IMR-90 (cell line): ENCODE measurements around the gene ARHGAP45. TPM values are rescaled to one million over a fixed set of nuclear protein-coding genes. Genes with fewer than 3 reads are reported as not detected.

ENCODE experiments used
- ATAC-seq: fragments of 200-7000 bp; cut with Tn5 transposase; 2 replicates; pipeline ENCODE4 v1.9.1; 2020; ENCODE audit warnings: low read depth, mild to moderate bottlenecking, moderate library complexity
- BruUV-seq: library from RNA; stranded (reverse); fragments of 400-500 nt; replicated peaks from 2 replicates; lab custom pipeline; 2021; lab: Mats Ljungman, UMichigan
- CTCF ChIA-PET: fragments of 300-600 bp; formaldehyde crosslinking; extraction: SDS; loops from one replicate; lab custom pipeline; 2021; ENCODE audit warnings: antibody characterized with exemption; lab: Yijun Ruan, JAX
- POLR2A ChIA-PET: fragments of 300-600 bp; sonication (Branson Sonifier 250); formaldehyde crosslinking; loops from one replicate; lab custom pipeline; 2022; ENCODE audit warnings: antibody characterized with exemption; ENCODE audit not compliant: unreplicated experiment; lab: Charles Lee
- DNase-seq: peaks from one replicate; pipeline ENCODE4 v3.0.0; 2013
- H2AFZ ChIP-seq: replicated peaks from 2 replicates; pipeline ENCODE3; 2013; ENCODE audit warnings: low read length, mild to moderate bottlenecking; ENCODE audit not compliant: poor library complexity
- H2AK5ac ChIP-seq: 2 replicates; pipeline ENCODE4 v1.6.1; 2013; ENCODE audit warnings: low read depth, low read length, inconsistent platforms
- H2AK9ac ChIP-seq: replicated peaks from 2 replicates; pipeline ENCODE3; 2013; ENCODE audit warnings: mild to moderate bottlenecking, low read depth, low read length, moderate library complexity; ENCODE audit not compliant: poor library complexity
- H2BK120ac ChIP-seq: 2 replicates; pipeline ENCODE4 v1.6.1; 2013; ENCODE audit warnings: low read depth, low read length, inconsistent platforms
- H2BK15ac ChIP-seq: 3 replicates; pipeline ENCODE4 v1.6.1; 2013; ENCODE audit warnings: low read depth, low read length, inconsistent platforms
- H2BK20ac ChIP-seq: 2 replicates; pipeline ENCODE4 v1.6.1; 2013; ENCODE audit warnings: low read depth, mild to moderate bottlenecking, inconsistent platforms, low read length, moderate library complexity
- H2BK5ac ChIP-seq: 2 replicates; pipeline ENCODE4 v1.6.1; 2013; ENCODE audit warnings: mild to moderate bottlenecking, low read depth, low read length, inconsistent platforms; ENCODE audit not compliant: poor library complexity, severe bottlenecking
- H3K14ac ChIP-seq: replicated peaks from 2 replicates; pipeline ENCODE4 v1.6.1; 2013; ENCODE audit warnings: low read depth, low read length, inconsistent platforms
- H3K18ac ChIP-seq: 2 replicates; pipeline ENCODE4 v1.6.1; 2013; ENCODE audit warnings: low read depth, low read length, control low read depth
- H3K23ac ChIP-seq: 2 replicates; pipeline ENCODE4 v1.6.1; 2013; ENCODE audit warnings: low read depth, low read length, inconsistent platforms
- H3K27ac ChIP-seq: 2 replicates; pipeline ENCODE4 v1.5.1; 2013; ENCODE audit warnings: mild to moderate bottlenecking, control low read depth, low read length; ENCODE audit not compliant: insufficient read depth
- H3K27me3 ChIP-seq: 2 replicates; pipeline ENCODE4 v1.6.1; 2013; ENCODE audit warnings: low read length; ENCODE audit not compliant: control insufficient read depth, insufficient read depth
- H3K36me3 ChIP-seq: 2 replicates; pipeline ENCODE4 v1.6.1; 2013; ENCODE audit warnings: low read length, mixed read lengths; ENCODE audit not compliant: control insufficient read depth, insufficient read depth
- H3K4ac ChIP-seq: 2 replicates; pipeline ENCODE4 v1.6.1; 2013; ENCODE audit warnings: low read depth, low read length, inconsistent platforms
- H3K4me1 ChIP-seq: 2 replicates; pipeline ENCODE4 v1.6.1; 2013; ENCODE audit warnings: low read length, mixed read lengths; ENCODE audit not compliant: control insufficient read depth, insufficient read depth
- H3K4me2 ChIP-seq: 2 replicates; pipeline ENCODE4 v1.6.1; 2013; ENCODE audit warnings: low read depth, mild to moderate bottlenecking, control low read depth, low read length, moderate library complexity
- H3K4me3 ChIP-seq: 2 replicates; pipeline ENCODE4 v1.5.1; 2013; ENCODE audit warnings: low read depth, mild to moderate bottlenecking, control low read depth, low read length, moderate library complexity; ENCODE audit not compliant: insufficient read depth
- H3K56ac ChIP-seq: 2 replicates; pipeline ENCODE4 v1.6.1; 2013; ENCODE audit warnings: low read length, inconsistent platforms; ENCODE audit not compliant: insufficient read depth; ENCODE audit errors: extremely low read depth
- H3K79me1 ChIP-seq, 2 experiments: 2 replicates each; pipeline ENCODE4 v1.6.1; 2013; ENCODE audit warnings: low read length in 2 of 2, inconsistent platforms in 1 of 2, low read depth in 1 of 2
- H3K9ac ChIP-seq: 2 replicates; pipeline ENCODE4 v1.6.1; 2013; ENCODE audit warnings: low read depth, low read length, control low read depth
- H3K9me1 ChIP-seq: 2 replicates; pipeline ENCODE4 v1.6.1; 2013; ENCODE audit warnings: low read length, inconsistent platforms; ENCODE audit not compliant: insufficient read depth
- H3K9me3 ChIP-seq: 2 replicates; pipeline ENCODE4 v1.6.1; 2013; ENCODE audit warnings: low read length; ENCODE audit not compliant: control insufficient read depth, insufficient read depth
- H4K20me1 ChIP-seq: 2 replicates; pipeline ENCODE4 v1.6.1; 2013; ENCODE audit warnings: low read length, inconsistent platforms; ENCODE audit not compliant: insufficient read depth
- H4K5ac ChIP-seq: 2 replicates; pipeline ENCODE4 v1.6.1; 2013; ENCODE audit warnings: mild to moderate bottlenecking, low read depth, low read length, control low read depth
- H4K8ac ChIP-seq, 2 experiments: 2 replicates each; pipeline ENCODE4 v1.6.1; 2013; ENCODE audit warnings: low read depth in 2 of 2, low read length in 2 of 2, control low read depth in 1 of 2, inconsistent platforms in 1 of 2
- H4K91ac ChIP-seq: 2 replicates; pipeline ENCODE4 v1.6.1; 2013; ENCODE audit warnings: low read depth, low read length, inconsistent platforms; ENCODE audit not compliant: insufficient read depth
- MAFK ChIP-seq: IDR thresholded peaks from 2 replicates; pipeline ENCODE4 v1.6.1; 2012; ENCODE audit warnings: low read depth, low read length, improper control_type of control experiment
- NFE2L2 ChIP-seq: fragments of 150-350 bp; IDR thresholded peaks from 2 replicates; pipeline ENCODE4 v1.6.1; 2016; ENCODE audit warnings: low read depth, mild to moderate bottlenecking, low read length
- POLR2A ChIP-seq: IDR thresholded peaks from 2 replicates; pipeline ENCODE4 v1.6.1; 2012; ENCODE audit warnings: mild to moderate bottlenecking, low read depth, low read length
- RAD21 ChIP-seq: IDR thresholded peaks from 2 replicates; pipeline ENCODE4 v1.6.1; 2012; ENCODE audit warnings: low read length, improper control_type of control experiment
- RFX5 ChIP-seq: IDR thresholded peaks from 2 replicates; pipeline ENCODE4 v1.8.0; 2012; ENCODE audit warnings: low read depth, mild to moderate bottlenecking, low read length, moderate library complexity
- WGBS, 2 experiments: methylation state at CpG; one replicate each; pipeline versions ENCODE4 v1.1.5 to v1.1.7; 2013; ENCODE audit warnings: missing lambda C conversion rate in 2 of 2; ENCODE audit not compliant: insufficient read length in 1 of 2; ENCODE audit errors: extremely low coverage in 2 of 2; 5-methylcytosine and 5-hydroxymethylcytosine counted together
- dilution Hi-C: fragments of 300-500 bp; cut with HindIII; formaldehyde crosslinking; loops from one replicate; pipeline ENCODE4 v1.14.3; 2018; ENCODE audit warnings: low sequenced_read_pairs; ENCODE audit not compliant: unreplicated experiment
- in situ Hi-C: fragments of 300-500 bp; cut with MboI; formaldehyde crosslinking; loops from 3 replicates; pipeline ENCODE4 v1.14.3; 2019; ENCODE audit warnings: low sequenced_read_pairs, inconsistent platforms, mixed read lengths
- intact Hi-C: fragments of 100-400 bp; cut with micrococcal nuclease; formaldehyde crosslinking; loops from 2 replicates; pipeline ENCODE4 v1.10.0; 2022
- polyA plus RNA-seq, 3 experiments: library from polyadenylated mRNA; depleted of rRNA; stranded (reverse); fragments of >200 nt; gene quantifications; 2 replicates each; pipeline ENCODE4 v1.2.3, GENCODE V29; 2012; ENCODE audit warnings: low replicate concordance in 1 of 3
- total RNA-seq: library from RNA; depleted of rRNA; stranded (reverse); fragments of >200 nt; gene quantifications from 2 replicates; pipeline ENCODE4 v1.2.3, GENCODE V29; 2012
- TF ChIP-seq, protein P1 (sequence below): conservative IDR thresholded peaks from 2 replicates; pipeline ENCODE4 v1.5.1; 2012; ENCODE audit warnings: mild to moderate bottlenecking, low read depth, low read length, improper control_type of control experiment

Gene ARHGAP45
- total and polyA plus RNA-seq, 2 of the 4 experiments (the other 2 are of a cell fraction), result 1.3 to 1.7 TPM

- TF ChIP-seq, protein P1, sequence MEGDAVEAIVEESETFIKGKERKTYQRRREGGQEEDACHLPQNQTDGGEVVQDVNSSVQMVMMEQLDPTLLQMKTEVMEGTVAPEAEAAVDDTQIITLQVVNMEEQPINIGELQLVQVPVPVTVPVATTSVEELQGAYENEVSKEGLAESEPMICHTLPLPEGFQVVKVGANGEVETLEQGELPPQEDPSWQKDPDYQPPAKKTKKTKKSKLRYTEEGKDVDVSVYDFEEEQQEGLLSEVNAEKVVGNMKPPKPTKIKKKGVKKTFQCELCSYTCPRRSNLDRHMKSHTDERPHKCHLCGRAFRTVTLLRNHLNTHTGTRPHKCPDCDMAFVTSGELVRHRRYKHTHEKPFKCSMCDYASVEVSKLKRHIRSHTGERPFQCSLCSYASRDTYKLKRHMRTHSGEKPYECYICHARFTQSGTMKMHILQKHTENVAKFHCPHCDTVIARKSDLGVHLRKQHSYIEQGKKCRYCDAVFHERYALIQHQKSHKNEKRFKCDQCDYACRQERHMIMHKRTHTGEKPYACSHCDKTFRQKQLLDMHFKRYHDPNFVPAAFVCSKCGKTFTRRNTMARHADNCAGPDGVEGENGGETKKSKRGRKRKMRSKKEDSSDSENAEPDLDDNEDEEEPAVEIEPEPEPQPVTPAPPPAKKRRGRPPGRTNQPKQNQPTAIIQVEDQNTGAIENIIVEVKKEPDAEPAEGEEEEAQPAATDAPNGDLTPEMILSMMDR, result no peak
- TF ChIP-seq POLR2A, result no peak
These were observed 6.3 kb downstream of the ARHGAP45 start (continued) for GRCh38 chr19:1073063-1073955.

DNA sequence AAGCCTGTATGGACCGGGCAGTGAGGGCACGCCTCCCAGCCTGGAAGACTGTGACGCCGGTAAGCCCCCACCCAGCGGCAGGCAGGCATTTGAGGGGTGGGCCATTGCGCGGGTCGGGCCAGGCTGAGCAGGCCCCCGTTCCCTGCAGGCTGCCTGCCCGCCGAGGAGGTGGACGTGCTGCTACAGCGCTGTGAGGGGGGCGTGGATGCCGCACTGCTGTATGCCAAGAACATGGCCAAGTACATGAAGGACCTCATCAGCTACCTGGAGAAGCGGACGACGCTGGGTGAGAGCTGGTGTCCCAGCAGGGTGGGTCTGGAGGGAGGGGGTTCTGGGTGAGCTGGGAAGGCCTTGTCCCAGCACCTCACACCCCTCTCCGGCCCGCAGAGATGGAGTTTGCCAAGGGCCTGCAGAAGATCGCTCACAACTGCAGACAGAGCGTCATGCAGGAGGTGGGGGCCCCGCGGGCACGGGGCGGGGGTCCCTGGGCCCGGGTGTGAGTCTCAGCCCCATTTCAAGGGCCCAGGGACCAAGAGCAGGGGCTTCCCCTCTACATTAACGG, 7.1 kb downstream of the ARHGAP45 start:
- Histone ChIP-seq H2BK20ac (no peak overlapping the region), H3K18ac (no peak overlapping the region), H3K56ac (no peak overlapping the region), H3K36me3 (no peaks in the 10 kb centered on the region), H3K4me2 (no peak overlapping the region), H4K5ac (no peak overlapping the region), H4K91ac (no peak overlapping the region), H3K4me1 (no peaks in the 10 kb centered on the region), H3K9me1 (no peaks in the 10 kb centered on the region), H2BK5ac (no peak overlapping the region), H3K4me3 (no peak overlapping the region), H3K14ac (no peak overlapping the region), H4K20me1 (no peaks in the 10 kb centered on the region; the same call in 1 of the 2 replicates), H2AK9ac (no peak overlapping the region), H3K9ac (no peak overlapping the region), H3K27ac (no peak overlapping the region), H2AFZ (no peak overlapping the region), H2BK120ac (no peak overlapping the region), H3K4ac (no peak overlapping the region), H2BK15ac (no peak overlapping the region), H2AK5ac (no peak overlapping the region), H3K27me3 (peaks cover 27% of the 10 kb centered on the region), H3K23ac (no peak overlapping the region), H4K8ac (no peak overlapping the region), H3K9me3 (peaks cover 2% of the 10 kb centered on the region; the same call in 1 of the 2 replicates), H3K79me1 (no peaks in the 10 kb centered on the region)
- intact Hi-C loops, result no loop called here
- no peak for ATAC-seq
- POLR2A ChIA-PET, result no interaction called here
- in situ Hi-C loops, result no loop called here
- TF ChIP-seq NFE2L2 (no peak), RAD21 (no peak), RFX5 (no peak), POLR2A (no peak), MAFK (no peak)
- DNase-seq, result no peak
- CTCF ChIA-PET, result no interaction called here
- 91% methylated on average over 10 of the region's 28 CpGs; no CpG with 5 or more reads in 1 of the 2 experiments for WGBS, 2 experiments
- dilution Hi-C loops, result no loop called here
- BruUV-seq, result no TSS peak
